Right ventricle myocardium inferior (tissue), 1 donor: ENCODE results near the gene MDM1. TPM values are rescaled to one million over a fixed set of nuclear protein-coding genes. Genes with fewer than 3 reads are reported as not detected.

ENCODE experiments used
- ATAC-seq: fragments of 200-7000 bp; cut with Tn5 transposase; one replicate; pipeline ENCODE4 v1.9.1; 2020; ENCODE audit warnings: mild to moderate bottlenecking, moderate library complexity
- DNase-seq: peaks from one replicate; pipeline ENCODE4 v3.0.0; 2021; ENCODE audit errors: missing footprints
- intact Hi-C: fragments of 100-400 bp; cut with DNase I; formaldehyde crosslinking; loops from one replicate; pipeline ENCODE4 v1.11.0; 2022
- total RNA-seq: library from RNA; stranded (reverse); fragmentation: NEBNext Ultra II Directional; extraction: Animal tissue kit (Norgen Biotek cat#: 25700); gene quantifications from one replicate; pipeline ENCODE4 v1.2.1, GENCODE V29; 2021
- donor health status: DM: no; HTN: yes; CAD: no; lungs with severe emphysema.

The MDM1 gene
- total RNA-seq, 1 donor from 2014 or later = 7.4 TPM

- no peak for DNase-seq
- intact Hi-C loops = loop anchor here (10.0 kb wide), 2 partner anchors 472 to 922 kb away; partner anchors contain the start of gene MDM2
- ATAC-seq = no peak
Observed at GRCh38 chr12:68332728-68333630, 817 bp upstream of the MDM1 start.

GRCh38 chr12:68331500-68331868, 678 bp downstream of the MDM1 start:
- intact Hi-C loops = loop anchor here (10.0 kb wide), 2 partner anchors 473 to 923 kb away; partner anchors contain the start of gene MDM2
- ATAC-seq (no peak), DNase-seq (no peak)

GRCh38 chr12:68327896-68328295, 4.3 kb downstream of the MDM1 start:
- intact Hi-C loops = loop anchor here (10.0 kb wide), 1 partner anchor 283 kb away; no protein-coding TSS in a partner anchor
- DNase-seq = no peak
- no peak for ATAC-seq

GRCh38 chr12:68326716-68327115, 5.4 kb downstream of the MDM1 start:
- no peak for ATAC-seq
- intact Hi-C loops = loop anchor here (10.0 kb wide), 1 partner anchor 282 kb away; no protein-coding TSS in a partner anchor
- DNase-seq = no peak

- DNase-seq = no peak
- intact Hi-C loops = loop anchor here (10.0 kb wide), 1 partner anchor 281 kb away; no protein-coding TSS in a partner anchor
Observed at GRCh38 chr12:68325966-68326365, 6.2 kb downstream of the MDM1 start.

GRCh38 chr12:68324531-68324930, 7.6 kb downstream of the MDM1 start:
- DNase-seq (no peak), ATAC-seq (no peak)
- intact Hi-C loops = loop anchor here (10.0 kb wide), 1 partner anchor 280 kb away; no protein-coding TSS in a partner anchor

More at GRCh38 chr12:68325966-68326365, 6.2 kb downstream of the MDM1 start:
- no peak for ATAC-seq

GRCh38 chr12:68321140-68321539, 11.0 kb downstream of the MDM1 start:
- ATAC-seq (no peak), DNase-seq (no peak)
- intact Hi-C loops = loop anchor here (10.0 kb wide), 1 partner anchor 276 kb away; no protein-coding TSS in a partner anchor

GRCh38 chr12:68319988-68320623, 12.1 kb downstream of the MDM1 start:
- ATAC-seq (peak; percentile 95), DNase-seq (no peak)
- intact Hi-C loops = loop anchor here (10.0 kb wide), 1 partner anchor 275 kb away; no protein-coding TSS in a partner anchor

GRCh38 chr12:68317047-68317667, 15.0 kb downstream of the MDM1 start:
- DNase-seq = no peak
- no peak for ATAC-seq
- intact Hi-C loops = loop anchor here (1.0 kb wide), 1 partner anchor 94 kb away; no protein-coding TSS in a partner anchor

GRCh38 chr12:68310370-68310769, 21.8 kb downstream of the MDM1 start:
- no peak for ATAC-seq
- intact Hi-C loops = no loop called here
- DNase-seq = no peak

- intact Hi-C loops = no loop called here
Observed at GRCh38 chr12:68306564-68306963, 25.6 kb downstream of the MDM1 start.

GRCh38 chr12:68305278-68305677, 26.9 kb downstream of the MDM1 start:
- ATAC-seq (no peak), DNase-seq (no peak)
- intact Hi-C loops = no loop called here

More at GRCh38 chr12:68306564-68306963, 25.6 kb downstream of the MDM1 start:
- ATAC-seq = no peak
- no peak for DNase-seq

GRCh38 chr12:68304626-68305025, 27.5 kb downstream of the MDM1 start:
- no peak for ATAC-seq
- intact Hi-C loops = no loop called here

GRCh38 chr12:68303850-68304249, 28.3 kb downstream of the MDM1 start:
- DNase-seq = no peak
- intact Hi-C loops = no loop called here
- peak; percentile 71 for ATAC-seq

More at GRCh38 chr12:68304626-68305025, 27.5 kb downstream of the MDM1 start:
- DNase-seq = no peak

GRCh38 chr12:68297929-68298328, 34.2 kb downstream of the MDM1 start:
- DNase-seq (no peak), ATAC-seq (no peak)
- intact Hi-C loops = no loop called here

GRCh38 chr12:68294251-68294650, 37.9 kb downstream of the MDM1 start:
- ATAC-seq = no peak
- no peak for DNase-seq
- intact Hi-C loops = no loop called here

GRCh38 chr12:68293347-68293746, 38.8 kb downstream of the MDM1 start:
- intact Hi-C loops = no loop called here
- DNase-seq = no peak
- no peak for ATAC-seq

GRCh38 chr12:68292151-68292943, 39.8 kb downstream of the MDM1 start:
- intact Hi-C loops = no loop called here
- DNase-seq = no peak
- ATAC-seq = no peak
